ENCODE data around the gene MYO5A. TPM values are rescaled to one million over a fixed set of nuclear protein-coding genes. Genes with fewer than 3 reads are reported as not detected.

MYO5A gene
- total and polyA plus RNA-seq, 2 donors (not counting 1 experiment from before 2014, with no cell fraction given) = 12.2 to 44.4 TPM

GRCh38 chr15:52261026-52261425 lies 267.7 kb downstream of the MYO5A start:
- no peak for ATAC-seq (ENCODE audit: low read depth)
- Mint-ChIP-seq H3K27ac (peak overlapping the region; percentile 82), H3K27me3 (no peaks in the 10 kb centered on the region), H3K9me3 (ENCODE audit: insufficient read depth) (no peaks in the 10 kb centered on the region), H3K4me3 (no peak overlapping the region), H3K4me1 (peaks cover 37% of the 10 kb centered on the region)
- H3K9me3 ChIP-seq (ENCODE audit: control extremely low read depth in 1 of 3, control insufficient read depth in 2 of 3, insufficient read depth in 1 of 3, low read length in 2 of 3) = no peaks in the 10 kb centered on the region
- intact Hi-C loops (cut with micrococcal nuclease) = no loop called here
- no peak overlapping the region for H3K9ac ChIP-seq (ENCODE audit: low read length)
- CTCF ChIA-PET = interaction anchor here (0.8 to 17.8 kb wide), 12 partner anchors 10 to 474 kb away, joined by 3 to 512 read pairs (median 5); no protein-coding TSS in a partner anchor
- no peak overlapping the region for H2AFZ ChIP-seq (ENCODE audit: insufficient read depth, low read depth, low read length, poor library complexity, severe bottlenecking)
- no peaks in the 10 kb centered on the region for H3K36me3 ChIP-seq (replicated peaks in 1 of 2; ENCODE audit: control extremely low read depth in 1 of 2, control insufficient read depth in 1 of 2, extremely low read depth in 1 of 2, insufficient read depth in 2 of 2, low read length in 1 of 2)
- no peaks in the 10 kb centered on the region for H3K79me2 ChIP-seq (ENCODE audit: control insufficient read depth, insufficient read depth, low read length)
- POLR2A ChIA-PET = interaction anchor here (1.3 to 3.6 kb wide), 5 partner anchors 12 to 150 kb away, joined by 3 to 36 read pairs (median 8); no protein-coding TSS in a partner anchor
- H3K27me3 ChIP-seq (replicated peaks in 1 of 4; ENCODE audit: control extremely low read depth in 1 of 4, control insufficient read depth in 3 of 4, insufficient read depth in 4 of 4, low read length in 3 of 4) = no peaks in the 10 kb centered on the region
- no peak overlapping the region for H3K4me3 ChIP-seq (ENCODE audit: control extremely low read depth in 1 of 5, extremely low read depth in 1 of 5, insufficient read depth in 1 of 5, low read depth in 2 of 5, low read length in 4 of 5)
- WGBS (ENCODE audit: insufficient coverage) = 97% methylated on average over 7 of the region's 10 CpGs
- TF ChIP-seq EZH2 (IDR thresholded peaks at IDR 0.05; ENCODE audit: borderline replicate concordance, insufficient read depth, low read depth, low read length, poor library complexity, severe bottlenecking) = no peak
- no peak for TF ChIP-seq CTCF (IDR thresholded peaks at IDR 0.05)
- H3K4me2 ChIP-seq (replicated peaks; ENCODE audit: low read depth, low read length, poor library complexity, severe bottlenecking) = peak overlapping the region; percentile 72
- H3K4me1 ChIP-seq (ENCODE audit: control insufficient read depth in 2 of 2, insufficient read depth in 2 of 2, low read length in 2 of 2) = peaks cover 24 to 34% of the 10 kb centered on the region in 2 donors
- H4K20me1 ChIP-seq (ENCODE audit: control insufficient read depth, insufficient read depth, low read length, poor library complexity, severe bottlenecking) = no peaks in the 10 kb centered on the region
- H3K27ac ChIP-seq (ENCODE audit: low read length in 2 of 2) = peak overlapping the region; percentile 59 to 64
- DNase-seq = no peak

- no peak overlapping the region for H3K4me2 ChIP-seq (replicated peaks; ENCODE audit: low read depth, low read length, poor library complexity, severe bottlenecking)
- no peaks in the 10 kb centered on the region for H3K79me2 ChIP-seq (ENCODE audit: control insufficient read depth, insufficient read depth, low read length)
- no peak overlapping the region for H3K9ac ChIP-seq (ENCODE audit: low read length)
- no peaks in the 10 kb centered on the region for H3K9me3 ChIP-seq (ENCODE audit: control extremely low read depth in 1 of 3, control insufficient read depth in 2 of 3, insufficient read depth in 1 of 3, low read length in 2 of 3)
- intact Hi-C loops (cut with micrococcal nuclease) = loop anchor here (5.0 to 10.0 kb wide), 2 partner anchors 308 to 345 kb away; partner anchors contain the start of gene ARPP19
- H3K36me3 ChIP-seq (replicated peaks in 1 of 2; ENCODE audit: control extremely low read depth in 1 of 2, control insufficient read depth in 1 of 2, extremely low read depth in 1 of 2, insufficient read depth in 2 of 2, low read length in 1 of 2) = no peaks in the 10 kb centered on the region
- H3K27me3 Mint-ChIP-seq = no peaks in the 10 kb centered on the region
- DNase-seq (no peak), ATAC-seq (ENCODE audit: low read depth) (no peak)
- H3K27ac ChIP-seq (ENCODE audit: low read length in 2 of 2) = no peak overlapping the region
- ChIA-PET CTCF (interaction anchor here (0.7 to 17.8 kb wide), 10 partner anchors 10 to 475 kb away, joined by 3 to 512 read pairs (median 4); no protein-coding TSS in a partner anchor), POLR2A (interaction anchor here (0.5 to 3.6 kb wide), 2 partner anchors 18 to 25 kb away, joined by 6 to 36 read pairs; no protein-coding TSS in a partner anchor)
- H3K27ac Mint-ChIP-seq = no peak overlapping the region
- WGBS (ENCODE audit: insufficient coverage) = no CpG with 5 or more reads among the region's 4 CpGs
- H3K4me3 Mint-ChIP-seq = no peak overlapping the region
- no peaks in the 10 kb centered on the region for H3K27me3 ChIP-seq (replicated peaks in 1 of 4; ENCODE audit: control extremely low read depth in 1 of 4, control insufficient read depth in 3 of 4, insufficient read depth in 4 of 4, low read length in 3 of 4)
- H3K4me3 ChIP-seq (ENCODE audit: control extremely low read depth in 1 of 5, extremely low read depth in 1 of 5, insufficient read depth in 1 of 5, low read depth in 2 of 5, low read length in 4 of 5) = no peak overlapping the region
- H4K20me1 ChIP-seq (ENCODE audit: control insufficient read depth, insufficient read depth, low read length, poor library complexity, severe bottlenecking) = no peaks in the 10 kb centered on the region
- TF ChIP-seq CTCF (IDR thresholded peaks at IDR 0.05) = no peak
- no peak for TF ChIP-seq EZH2 (IDR thresholded peaks at IDR 0.05; ENCODE audit: borderline replicate concordance, insufficient read depth, low read depth, low read length, poor library complexity, severe bottlenecking)
- H3K4me1 ChIP-seq (ENCODE audit: control insufficient read depth in 2 of 2, insufficient read depth in 2 of 2, low read length in 2 of 2) = peaks cover 32 to 43% of the 10 kb centered on the region in 2 donors
- H3K4me1 Mint-ChIP-seq = peaks cover 52% of the 10 kb centered on the region
- no peaks in the 10 kb centered on the region for H3K9me3 Mint-ChIP-seq (ENCODE audit: insufficient read depth)
- no peak overlapping the region for H2AFZ ChIP-seq (ENCODE audit: insufficient read depth, low read depth, low read length, poor library complexity, severe bottlenecking)
Measured at GRCh38 chr15:52259503-52259902, 269.2 kb downstream of the MYO5A start.

Data from B cell (primary cell).